TTC549 (cell line): ENCODE measurements around the gene RAB5IF.
"Not testable (repeated sequence)": the region's sequence is repeated elsewhere in the genome, so short reads cannot be mapped to it uniquely, and the experiment has no call there.

Experiments used
- FAIRE-seq: peaks from 2 replicates; lab custom pipeline; 2012; peaks lifted over from hg19 to GRCh38; lab: Jason Lieb, UNC

Gene RAB5IF

DNA sequence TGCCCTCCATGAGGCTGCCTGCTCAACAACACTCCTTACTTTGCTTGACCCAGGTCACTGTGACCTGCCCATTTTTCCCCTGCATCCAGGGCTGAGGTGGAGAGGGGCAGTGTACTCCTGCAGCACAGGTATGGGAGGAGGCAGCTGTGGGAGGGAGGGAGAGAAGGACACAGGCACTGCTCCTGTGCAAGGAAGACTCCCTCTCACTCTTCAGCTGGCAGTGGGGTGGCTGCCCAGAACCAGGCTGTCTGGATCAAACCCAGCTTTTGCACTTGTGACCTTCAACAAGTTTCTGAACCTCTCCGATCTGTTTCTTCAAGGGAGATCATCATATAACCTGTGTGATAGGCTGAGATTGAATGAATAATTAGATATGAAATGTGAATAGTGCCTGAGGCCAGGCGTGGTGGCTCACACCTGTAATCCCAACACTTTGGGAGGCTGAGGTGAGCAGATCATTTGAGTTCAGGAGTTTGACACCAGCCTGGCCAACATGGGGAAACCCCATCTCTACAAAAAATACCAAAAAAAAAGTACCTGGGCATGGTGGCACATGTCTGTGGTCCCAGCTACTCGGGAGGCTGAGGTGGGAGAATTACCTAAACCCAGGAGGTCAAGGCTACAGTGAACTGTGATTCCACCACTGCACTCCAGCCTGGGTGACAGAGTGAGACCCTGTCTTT, 18.1 kb upstream of the RAB5IF start:
- no peak for FAIRE-seq

DNA sequence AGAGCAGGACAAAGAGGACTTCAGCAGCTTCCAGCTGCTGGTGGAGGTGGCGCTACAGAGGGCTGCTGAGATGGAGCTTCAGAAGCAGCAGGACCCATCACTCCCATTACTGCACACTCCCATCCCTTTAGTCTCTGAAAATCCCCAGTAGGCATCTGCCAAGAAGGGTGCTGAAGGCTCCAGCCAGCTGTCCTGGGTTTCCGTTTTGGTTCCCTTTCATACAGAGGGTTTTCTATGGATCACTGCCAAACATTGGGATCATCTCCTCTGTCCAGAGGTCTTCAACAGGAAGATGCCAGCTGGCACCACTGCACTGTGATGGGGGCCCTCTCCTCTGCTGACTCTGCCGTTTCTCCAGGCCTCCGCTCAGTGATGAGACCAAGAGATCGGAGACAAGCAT, 14.3 kb upstream of the RAB5IF start:
- FAIRE-seq = no peak

DNA sequence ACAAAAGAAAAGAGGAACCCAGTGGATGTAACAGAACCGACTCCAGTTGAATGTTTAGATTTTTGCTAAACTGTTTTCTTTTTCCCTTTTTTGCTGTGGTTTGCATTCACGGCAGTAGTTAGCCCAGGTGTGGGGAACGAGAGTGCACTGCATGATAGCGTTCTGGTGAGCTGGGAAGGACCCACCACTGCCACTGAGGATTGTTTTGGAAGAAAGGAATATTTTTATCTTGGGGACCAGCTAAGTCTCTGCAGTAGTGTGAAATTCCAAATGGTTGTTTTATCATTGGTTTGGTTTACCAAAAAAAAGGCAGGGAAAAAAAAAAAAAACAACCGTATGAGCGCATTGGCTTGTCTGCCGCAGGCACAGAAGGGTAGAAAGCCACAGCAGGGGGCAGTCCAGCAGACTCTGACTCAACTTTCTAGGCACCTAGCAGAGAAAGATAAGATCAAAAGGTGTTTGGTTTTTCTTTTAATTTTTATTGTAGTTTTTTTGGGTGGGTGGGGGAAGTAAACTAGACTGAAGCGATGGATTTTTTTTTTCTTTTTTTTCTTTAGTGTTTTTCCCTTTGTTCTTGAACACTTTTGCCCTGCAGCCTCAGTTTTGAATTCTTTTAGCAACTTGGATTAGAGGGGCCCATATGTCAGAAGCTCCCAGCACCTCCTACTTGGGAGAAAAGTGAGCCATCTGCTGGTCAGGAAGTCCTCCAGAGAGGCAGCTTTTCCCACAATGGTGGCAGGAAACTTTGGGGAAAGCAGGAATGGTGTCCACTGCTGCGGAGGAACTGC, 13.5 kb upstream of the RAB5IF start:
- FAIRE-seq = no peak

DNA sequence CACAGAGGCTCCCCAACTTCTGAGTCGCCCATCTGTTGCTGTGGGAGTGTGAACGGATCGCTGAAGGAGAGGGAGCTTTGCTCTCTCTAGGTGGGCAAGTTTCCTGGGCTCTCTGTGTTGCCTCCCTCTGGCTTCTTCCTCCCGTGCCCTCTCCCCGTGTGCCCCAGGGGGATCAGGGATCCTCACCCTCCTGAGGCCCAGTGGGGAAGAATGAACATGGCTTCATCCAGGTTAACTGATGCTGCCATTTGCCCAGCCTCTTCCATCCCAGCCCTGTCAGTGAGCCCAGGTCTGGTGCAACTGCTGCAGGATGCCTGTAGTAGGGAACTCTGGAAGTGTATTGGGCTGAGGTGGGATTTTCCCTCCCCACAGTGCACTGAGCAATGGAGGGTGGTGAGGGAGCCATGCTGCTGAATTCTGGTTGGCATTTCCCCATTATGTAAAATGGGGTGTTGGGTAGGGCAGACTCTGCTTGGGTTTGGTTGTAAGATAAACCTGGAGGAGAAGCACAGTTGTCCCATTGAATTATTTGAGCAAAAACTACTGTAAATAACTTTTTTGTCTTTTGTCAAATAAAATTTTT, 12.1 kb upstream of the RAB5IF start:
- no peak for FAIRE-seq

DNA sequence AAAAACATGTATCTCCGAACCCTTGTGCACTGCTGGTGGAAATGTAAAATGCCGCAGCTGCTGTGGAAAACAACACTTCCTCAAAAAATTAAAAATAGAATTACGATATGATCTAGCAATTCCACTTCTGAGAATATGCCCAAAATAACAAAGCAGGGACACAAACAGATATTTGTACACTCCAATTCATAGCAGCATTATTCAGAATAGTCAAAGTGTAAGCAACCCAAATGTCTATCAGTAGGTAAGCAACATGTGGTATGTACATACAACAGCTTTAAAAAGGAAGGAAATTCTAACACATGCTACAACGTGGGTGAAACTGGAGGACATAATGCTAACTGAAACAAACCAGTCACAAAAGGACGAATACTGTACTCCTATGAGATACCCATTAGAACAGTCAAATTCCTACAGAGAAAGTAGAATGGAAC, 5.7 kb upstream of the RAB5IF start:
- FAIRE-seq = no peak

DNA sequence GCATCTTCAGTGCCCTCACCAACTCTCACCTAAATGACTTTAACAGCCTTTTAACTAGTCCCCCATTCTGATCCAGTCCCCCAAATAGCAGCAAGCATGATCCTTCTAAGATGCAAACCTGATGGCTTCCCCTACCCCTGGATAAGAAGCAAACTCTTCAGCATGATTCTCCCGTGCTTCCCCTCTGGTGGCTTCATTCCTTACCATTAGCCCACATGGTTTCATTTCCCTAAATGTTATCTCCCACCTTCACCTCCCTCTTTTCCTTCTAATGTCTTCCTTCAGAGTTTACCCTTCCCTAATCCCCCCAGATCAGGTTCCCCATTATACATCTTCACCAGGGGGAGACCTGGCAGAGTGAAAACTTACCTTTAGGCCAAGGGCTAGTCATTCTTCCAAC, 4.0 kb upstream of the RAB5IF start:
- FAIRE-seq = no peak

DNA sequence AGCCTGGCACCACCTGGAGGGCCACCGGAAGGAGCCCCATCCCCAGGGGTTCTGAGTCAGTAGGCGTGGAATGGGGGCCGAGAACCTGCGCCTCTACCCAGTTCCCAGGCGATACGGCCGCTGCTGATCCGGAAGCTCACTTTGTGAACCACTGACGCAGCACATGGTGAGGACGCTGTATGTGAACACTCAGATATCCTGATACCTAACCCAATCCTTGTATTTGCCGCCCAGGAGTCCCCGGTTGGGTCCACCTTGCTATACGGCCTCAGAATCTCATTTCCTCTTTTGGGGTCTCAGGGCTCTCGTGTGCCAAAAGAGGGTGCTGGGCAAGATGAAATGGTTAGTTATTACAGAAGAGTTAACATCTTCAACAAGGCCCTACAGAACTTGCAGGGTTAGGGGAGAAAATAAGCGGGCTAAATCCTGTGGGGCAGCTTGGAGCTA, 604 bp upstream of the RAB5IF start:
- FAIRE-seq = no peak

DNA sequence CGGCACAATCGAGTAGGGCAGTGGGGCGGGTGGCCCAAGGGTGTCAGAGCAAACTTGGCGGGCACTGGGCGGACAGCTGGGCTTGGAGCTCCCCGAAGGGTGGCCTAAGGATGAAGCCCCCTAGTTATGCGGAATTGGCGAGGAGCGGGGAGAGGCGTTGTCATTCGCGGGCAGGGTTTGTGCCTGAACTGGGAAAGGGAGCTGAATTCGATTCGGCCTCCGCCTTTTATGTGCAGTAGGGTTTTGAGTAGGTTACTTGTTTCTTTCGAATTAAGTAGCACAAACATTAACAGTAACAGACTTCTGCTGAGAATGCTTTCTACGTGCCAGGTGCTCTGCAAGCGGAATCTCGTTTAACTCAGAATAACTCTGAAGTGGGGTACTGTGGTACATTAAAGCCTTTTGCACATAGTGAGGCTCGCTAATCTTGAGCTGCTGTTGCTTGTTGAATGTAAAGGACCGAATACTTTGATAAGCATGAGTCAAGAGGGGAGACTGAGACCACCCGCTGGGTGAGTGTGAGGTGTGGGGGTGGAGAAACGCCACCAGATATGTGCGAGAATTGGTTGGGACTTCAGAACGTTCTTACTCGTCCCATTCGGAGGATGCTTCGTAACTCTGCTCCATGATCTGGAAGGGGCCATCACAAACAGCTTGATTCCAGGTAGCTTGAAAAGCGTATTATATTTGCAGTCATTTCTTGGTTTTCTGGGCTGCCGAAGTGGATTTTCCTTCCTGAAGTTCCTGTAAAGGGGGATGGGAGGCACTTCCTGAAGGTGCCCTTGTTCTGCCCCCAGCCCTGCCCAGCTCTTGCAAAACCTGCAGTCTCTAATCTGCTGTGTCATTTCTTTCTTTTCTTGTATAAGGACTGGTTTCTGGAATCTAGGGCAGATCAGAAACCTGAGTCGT, 833 bp downstream of the RAB5IF start:
- FAIRE-seq = no peak

DNA sequence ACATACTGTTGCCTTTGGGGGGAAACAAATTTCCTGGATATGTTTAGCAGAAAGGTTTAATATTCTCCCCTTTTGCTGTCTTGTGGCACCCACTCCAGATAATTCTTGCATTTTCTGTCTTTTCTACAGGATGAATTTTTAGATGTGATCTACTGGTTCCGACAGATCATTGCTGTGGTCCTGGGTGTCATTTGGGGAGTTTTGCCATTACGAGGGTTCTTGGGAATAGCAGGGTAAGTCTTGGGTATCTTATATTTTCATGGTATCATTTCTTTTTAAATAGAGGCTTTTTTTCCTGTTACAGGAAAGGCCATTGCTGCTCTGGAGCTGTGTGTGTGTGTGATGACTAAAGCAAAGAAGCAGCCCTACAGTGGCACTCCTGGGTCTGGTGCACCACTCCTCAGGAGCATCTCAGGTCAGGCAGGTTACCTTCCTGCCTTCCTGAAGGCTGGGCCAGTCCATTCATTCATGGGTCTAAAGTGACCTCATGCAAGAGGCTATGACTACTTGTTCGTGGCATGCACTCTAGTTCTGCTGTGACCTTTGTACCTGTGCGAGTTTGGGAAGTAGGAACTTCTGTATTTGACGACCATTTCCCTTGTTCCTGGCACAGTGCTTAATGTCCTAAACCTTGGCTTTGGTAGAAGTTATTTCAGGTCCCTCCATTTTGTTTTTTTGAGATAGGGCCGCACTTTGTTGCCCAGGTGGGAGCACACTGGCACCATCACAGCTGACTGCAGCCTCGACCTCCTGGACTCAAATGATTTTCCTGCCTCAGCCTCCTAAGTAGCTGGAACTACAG, 2.2 kb downstream of the RAB5IF start:
- FAIRE-seq = no peak

DNA sequence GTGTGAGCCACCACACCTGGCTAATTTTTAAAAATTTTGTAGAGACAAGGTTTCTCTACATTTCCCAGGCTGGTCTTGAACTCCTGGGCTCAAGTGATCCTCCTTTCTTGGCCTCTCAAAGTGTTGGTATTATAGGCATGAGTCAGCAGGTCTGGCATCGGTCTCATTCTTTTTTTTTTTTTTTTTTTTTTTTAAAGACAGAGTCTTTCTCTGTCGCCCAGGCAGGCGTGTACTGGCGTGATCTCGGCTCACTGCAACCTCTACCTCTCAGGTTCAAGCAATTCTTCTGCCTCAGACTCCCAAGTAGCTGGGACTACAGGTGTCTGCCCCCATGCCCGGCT, 2.8 kb downstream of the RAB5IF start:
- not testable (repeated sequence) for FAIRE-seq

DNA sequence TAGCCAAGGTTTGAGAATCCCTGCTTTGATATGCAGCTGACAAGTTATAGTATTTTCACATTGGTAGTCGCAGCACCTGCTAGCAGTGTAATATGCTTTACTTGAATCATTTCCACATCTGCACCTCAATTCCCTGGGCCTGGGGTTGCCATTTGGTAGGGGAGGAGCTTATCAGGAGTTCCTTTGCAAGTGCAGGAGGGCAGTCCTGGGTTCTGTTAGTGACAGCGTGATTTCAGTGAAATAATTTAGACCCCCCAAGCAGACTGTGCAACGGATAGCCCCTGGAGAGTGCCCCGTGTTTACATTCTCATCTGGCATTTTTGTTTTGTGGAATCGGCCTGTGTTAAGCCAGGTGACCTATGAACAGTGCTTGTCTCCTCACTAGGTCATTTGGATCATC, 6.0 kb downstream of the RAB5IF start:
- no peak for FAIRE-seq

DNA sequence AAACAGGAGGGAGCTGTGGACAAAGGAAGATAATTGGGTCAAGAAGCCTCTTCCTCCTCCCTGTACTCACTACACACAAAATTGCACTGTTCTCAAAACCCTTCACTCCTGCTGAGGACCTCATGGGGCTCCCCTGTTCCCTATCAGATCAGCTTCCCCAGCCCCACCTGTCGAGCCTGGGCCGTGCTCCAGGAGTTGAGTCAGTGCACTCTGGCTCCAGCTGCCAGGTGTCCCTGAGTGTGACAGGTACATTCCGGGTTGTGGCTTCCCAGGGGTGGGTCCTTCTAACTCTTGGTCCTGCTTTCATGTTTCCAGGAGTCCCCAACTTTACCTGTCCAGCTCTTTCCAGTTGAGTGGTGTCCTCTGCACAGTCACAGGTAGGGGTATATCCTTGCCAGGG, 8.4 kb downstream of the RAB5IF start:
- no peak for FAIRE-seq

DNA sequence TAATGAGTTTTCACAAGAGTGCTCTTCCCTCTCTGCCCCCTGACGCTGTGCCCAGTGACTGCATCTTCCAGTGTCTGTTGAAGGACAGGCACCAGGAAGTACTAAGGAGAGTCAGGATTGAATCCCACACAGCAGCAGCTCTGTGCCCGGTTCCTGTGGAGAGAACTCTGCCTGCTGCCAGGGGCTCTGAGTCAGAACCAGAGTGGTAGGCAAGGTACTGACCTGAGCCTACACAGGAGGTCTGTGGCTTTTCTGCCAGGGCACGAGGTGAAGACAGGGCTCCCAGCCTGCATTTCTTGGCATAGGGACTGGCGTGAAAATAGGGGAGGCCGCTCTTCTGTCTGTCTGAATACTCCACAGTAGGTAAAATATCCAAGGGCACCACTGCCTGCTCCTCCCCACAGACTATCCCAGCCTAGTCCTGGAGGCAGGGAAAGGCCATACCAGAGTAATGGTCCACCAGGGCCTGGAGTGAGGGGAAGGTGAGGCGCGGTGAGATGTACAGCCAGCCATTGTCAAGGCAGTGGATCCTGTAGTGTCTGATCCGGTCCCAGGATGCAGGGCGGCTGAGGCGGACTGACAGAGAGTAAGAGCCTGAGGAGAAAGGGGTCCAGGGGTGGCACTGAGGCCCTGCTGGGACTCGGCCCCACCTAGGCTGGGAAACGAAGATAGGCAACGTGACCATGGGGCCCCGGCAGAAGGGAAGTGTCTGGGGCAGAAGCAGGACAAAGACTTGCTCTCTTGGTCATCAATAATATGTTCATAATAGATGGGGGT, 9.4 kb downstream of the RAB5IF start:
- no peak for FAIRE-seq

DNA sequence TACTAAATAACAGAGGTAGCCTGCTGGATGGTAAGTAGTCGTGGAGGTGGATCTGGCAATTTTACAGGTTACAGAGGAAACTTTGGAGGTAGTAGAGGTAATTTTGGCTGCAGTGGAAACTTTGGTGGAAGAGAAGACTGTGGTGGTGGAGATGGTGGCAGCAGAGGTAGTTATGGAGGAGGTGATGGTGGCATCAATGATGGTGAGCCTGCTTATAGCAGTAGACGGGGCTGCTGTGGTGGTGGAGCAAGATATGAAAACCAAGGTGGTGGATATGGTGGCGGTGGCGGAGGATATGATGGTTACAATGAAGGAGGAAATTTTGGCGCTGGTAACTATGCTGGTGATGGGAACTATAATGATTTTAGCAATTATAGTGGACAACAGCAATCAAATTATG, 15.3 kb downstream of the RAB5IF start:
- no peak for FAIRE-seq

DNA sequence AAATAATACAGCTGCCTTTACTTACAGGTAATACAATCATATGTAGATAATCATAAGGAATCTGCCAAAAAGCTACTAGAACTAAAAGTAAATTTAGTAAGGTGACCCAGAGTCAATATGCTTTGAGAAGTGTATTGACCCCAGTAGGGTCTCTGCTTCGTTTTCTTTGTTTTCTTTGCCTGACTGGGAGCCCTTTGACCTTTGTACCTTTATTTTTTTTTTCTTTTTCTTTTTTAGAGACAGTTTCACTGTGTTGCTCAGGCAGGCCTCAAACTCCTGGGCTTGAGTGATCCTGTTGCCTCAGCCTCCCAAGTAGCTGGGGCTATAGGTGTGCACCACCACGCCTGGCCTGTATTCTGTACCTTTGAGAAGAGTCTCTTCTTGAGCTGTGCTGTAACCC, 17.9 kb downstream of the RAB5IF start:
- FAIRE-seq = no peak

DNA sequence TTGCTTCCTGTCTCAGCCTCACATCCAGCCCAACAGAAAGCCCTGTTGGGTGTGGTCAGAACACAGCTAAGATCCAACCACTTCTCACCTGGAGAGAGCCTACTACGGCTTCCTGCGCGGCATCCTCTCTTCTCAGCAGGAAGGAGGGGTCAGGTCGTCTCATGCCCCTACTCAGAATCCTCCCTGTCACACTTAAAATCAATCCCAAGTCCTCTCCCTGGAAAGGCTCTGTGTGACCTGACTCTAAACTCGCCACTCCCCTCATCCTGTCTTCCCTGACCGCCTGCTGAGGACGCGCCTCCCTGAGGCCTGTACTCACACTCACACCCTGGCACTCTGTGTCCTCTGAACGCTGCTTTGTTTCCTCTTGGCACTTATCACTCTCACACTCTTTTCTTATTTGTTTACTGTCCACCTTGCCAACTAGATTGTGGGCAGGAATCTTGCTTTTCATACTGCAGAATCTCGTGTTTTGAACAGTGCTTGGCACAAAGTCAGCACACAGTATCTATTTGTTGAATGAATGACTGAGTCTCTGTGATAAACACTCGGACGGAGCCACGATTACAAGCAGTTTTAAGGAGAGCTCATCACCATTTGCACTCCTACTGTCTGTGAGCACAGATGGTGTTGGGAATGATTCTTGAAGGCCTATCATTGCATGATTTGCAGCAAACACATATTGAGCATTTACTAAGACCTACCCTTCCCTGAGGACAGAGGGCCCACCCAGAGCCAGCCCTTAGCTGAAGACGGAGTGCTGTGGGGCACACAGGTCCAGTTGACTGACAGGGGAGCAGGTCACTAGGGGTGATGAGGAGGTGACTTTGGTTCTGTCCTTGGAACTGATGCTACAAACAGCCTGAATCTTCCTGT, 18.7 kb downstream of the RAB5IF start:
- FAIRE-seq = no peak

DNA sequence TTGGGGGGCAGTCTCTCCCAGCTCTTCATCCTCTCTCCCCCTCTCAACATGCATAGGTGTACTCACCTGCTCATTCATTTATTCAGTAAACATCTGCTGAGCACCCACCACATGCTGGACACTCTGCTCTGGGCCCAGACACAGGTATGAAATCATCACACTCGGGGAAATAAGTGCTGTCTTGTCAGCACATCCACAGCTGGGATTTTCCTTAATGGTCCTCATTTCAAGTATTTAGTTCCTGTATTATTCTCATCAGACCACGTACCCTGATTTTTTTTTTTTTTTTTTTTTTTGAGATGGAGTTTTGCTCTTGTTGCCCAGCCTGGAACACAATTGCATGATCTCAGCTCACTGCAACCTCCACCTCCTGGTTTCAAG, 19.4 kb downstream of the RAB5IF start:
- FAIRE-seq = no peak

DNA sequence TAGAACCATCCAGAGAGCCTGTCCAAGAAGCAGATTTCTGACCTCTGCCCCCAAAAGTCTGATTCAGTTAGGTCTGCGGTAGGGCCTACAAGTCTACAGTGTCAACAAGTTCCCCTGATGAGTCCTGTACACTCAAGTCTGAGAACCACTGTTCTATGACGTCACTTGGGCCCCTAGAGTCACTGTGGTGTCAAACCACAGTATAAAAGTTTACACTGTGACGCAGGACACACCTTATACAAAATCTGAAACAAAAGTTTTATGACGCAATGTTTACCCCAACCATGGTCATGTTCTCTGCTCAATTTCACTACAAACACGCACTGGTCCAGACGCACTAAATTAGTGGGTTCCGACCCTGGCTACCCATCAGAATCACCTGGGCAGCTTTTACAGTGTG, 22.5 kb downstream of the RAB5IF start:
- no peak for FAIRE-seq

DNA sequence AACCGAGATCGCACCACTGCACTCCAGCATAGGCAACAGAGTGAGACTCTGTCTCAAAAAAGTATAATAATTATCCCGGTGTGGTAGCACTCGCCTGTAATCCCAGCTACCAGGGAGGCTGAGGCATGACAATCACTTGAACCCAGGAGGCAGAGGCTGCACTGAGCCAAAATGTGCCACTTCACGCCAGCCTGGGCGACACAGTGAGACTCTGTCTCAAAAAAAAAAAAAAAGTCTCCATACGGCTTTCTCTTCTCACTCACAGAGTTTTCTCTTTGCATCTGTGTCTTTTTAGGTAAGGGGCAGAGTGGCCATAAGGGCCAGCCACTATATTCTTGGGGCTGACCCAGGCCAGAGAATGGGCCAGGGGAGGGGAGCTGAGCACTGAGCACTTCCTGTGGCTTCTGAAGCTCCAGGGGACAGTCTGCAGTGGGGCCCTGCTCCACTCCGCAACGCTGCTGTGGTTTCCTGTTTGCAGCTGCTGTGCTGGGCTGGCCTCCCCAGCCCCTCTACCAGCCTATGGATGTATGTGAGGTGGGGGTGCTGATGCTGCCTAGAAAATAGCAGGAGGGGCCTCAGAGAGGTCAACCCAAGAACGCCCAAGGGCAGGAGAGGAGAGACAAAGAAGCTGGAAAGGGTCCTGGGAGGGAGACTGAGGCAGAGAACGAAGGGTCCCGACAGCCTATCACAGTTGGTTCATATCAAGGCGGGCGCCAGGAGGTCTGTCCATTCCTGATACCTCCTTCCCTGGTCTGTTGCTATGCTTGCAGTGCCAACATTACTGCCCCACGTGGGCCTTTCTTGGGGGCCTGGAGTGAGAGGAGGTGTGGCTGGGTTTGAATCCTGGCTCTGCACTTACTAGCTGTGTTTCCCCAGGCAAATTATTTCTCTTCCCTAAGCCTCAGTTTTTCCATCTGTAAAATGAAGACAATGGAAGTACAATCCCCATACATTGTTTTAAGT, 24.4 kb downstream of the RAB5IF start:
- no peak for FAIRE-seq
